H9 (cell line): ENCODE measurements around the gene RILPL1. TPM values are rescaled to one million over a fixed set of nuclear protein-coding genes. Genes with fewer than 3 reads are reported as not detected.

Experiments
- DNase-seq: peaks from one replicate; pipeline ENCODE4 v3.0.0-alpha.2; 2017
- H2AFZ ChIP-seq: one replicate; pipeline ENCODE4 v1.6.1; 2013; ENCODE audit warnings: mild to moderate bottlenecking, low read length, control low read depth, moderate library complexity
- H2AK5ac ChIP-seq: 2 replicates; pipeline ENCODE4 v1.6.1; 2013; ENCODE audit warnings: low read length, control low read depth, mixed read lengths; ENCODE audit not compliant: insufficient read length
- H2BK120ac ChIP-seq: one replicate; pipeline ENCODE4 v1.6.1; 2013; ENCODE audit warnings: low read depth, mild to moderate bottlenecking, low read length, control low read depth, inconsistent platforms; ENCODE audit not compliant: poor library complexity, severe bottlenecking
- H2BK12ac ChIP-seq: 2 replicates; pipeline ENCODE4 v1.6.1; 2013; ENCODE audit warnings: low read length, control low read depth, mixed read lengths, low read depth; ENCODE audit not compliant: insufficient read length
- H2BK15ac ChIP-seq: 2 replicates; pipeline ENCODE4 v1.6.1; 2013; ENCODE audit warnings: low read depth, low read length, control low read depth
- H2BK20ac ChIP-seq: one replicate; pipeline ENCODE4 v1.6.1; 2013; ENCODE audit warnings: low read depth, mild to moderate bottlenecking, low read length, control low read depth, inconsistent platforms; ENCODE audit not compliant: poor library complexity, severe bottlenecking
- H2BK5ac ChIP-seq: 2 replicates; pipeline ENCODE4 v1.6.1; 2013; ENCODE audit warnings: low read length, control low read depth, mixed read lengths; ENCODE audit not compliant: insufficient read length
- H3K14ac ChIP-seq: 2 replicates; pipeline ENCODE4 v1.6.1; 2013; ENCODE audit warnings: low read length, control low read depth; ENCODE audit not compliant: insufficient read depth
- H3K18ac ChIP-seq: 2 replicates; pipeline ENCODE4 v1.6.1; 2013; ENCODE audit warnings: low read depth, mild to moderate bottlenecking, mixed read lengths, low read length, control low read depth; ENCODE audit not compliant: insufficient read length
- H3K23ac ChIP-seq: 2 replicates; pipeline ENCODE4 v1.6.1; 2013; ENCODE audit warnings: low read length, control low read depth, mixed read lengths, low read depth; ENCODE audit not compliant: insufficient read length
- H3K23me2 ChIP-seq: 2 replicates; pipeline ENCODE4 v1.6.1; 2013; ENCODE audit warnings: low read depth, mild to moderate bottlenecking, mixed read lengths, low read length, control low read depth; ENCODE audit not compliant: insufficient read length, poor library complexity, severe bottlenecking
- H3K27ac ChIP-seq: 2 replicates; pipeline ENCODE4 v1.5.1; 2013; ENCODE audit warnings: low read length, control low read depth, mixed read lengths, low read depth; ENCODE audit not compliant: insufficient read length
- H3K27me3 ChIP-seq: 2 replicates; pipeline ENCODE4 v1.6.1; 2013; ENCODE audit warnings: low read length, control low read depth, inconsistent platforms; ENCODE audit not compliant: insufficient read depth
- H3K4ac ChIP-seq: 2 replicates; pipeline ENCODE4 v1.6.1; 2013; ENCODE audit warnings: low read depth, mild to moderate bottlenecking, control low read depth, inconsistent platforms, low read length, moderate library complexity
- H3K4me1 ChIP-seq: 2 replicates; pipeline ENCODE4 v1.6.1; 2013; ENCODE audit warnings: low read length, control low read depth, inconsistent platforms; ENCODE audit not compliant: insufficient read depth
- H3K4me2 ChIP-seq: 2 replicates; pipeline ENCODE4 v1.6.1; 2013; ENCODE audit warnings: low read length, control low read depth, mixed read lengths; ENCODE audit not compliant: insufficient read length, insufficient read depth
- H3K56ac ChIP-seq: 2 replicates; pipeline ENCODE4 v1.6.1; 2013; ENCODE audit warnings: low read depth, mild to moderate bottlenecking, mixed read lengths, low read length, control low read depth; ENCODE audit not compliant: insufficient read length
- H3K79me1 ChIP-seq: 2 replicates; pipeline ENCODE4 v1.6.1; 2013; ENCODE audit warnings: low read depth, mild to moderate bottlenecking, moderate library complexity, low read length, control low read depth, inconsistent platforms; ENCODE audit not compliant: insufficient read depth, poor library complexity, severe bottlenecking
- H3K79me2 ChIP-seq: 2 replicates; pipeline ENCODE4 v1.6.1; 2013; ENCODE audit warnings: low read length, control low read depth, inconsistent platforms; ENCODE audit not compliant: insufficient read depth
- H3K9ac ChIP-seq: 2 replicates; pipeline ENCODE4 v1.6.1; 2013; ENCODE audit warnings: low read length, control low read depth, mixed read lengths; ENCODE audit not compliant: insufficient read length; ENCODE audit errors: extremely low read depth
- H3K9me3 ChIP-seq: one replicate; pipeline ENCODE4 v1.6.1; 2013; ENCODE audit warnings: low read depth, low read length, inconsistent platforms; ENCODE audit not compliant: control insufficient read depth
- H3T11ph ChIP-seq: one replicate; pipeline ENCODE4 v1.6.1; 2013; ENCODE audit warnings: mild to moderate bottlenecking, low read length, control low read depth, inconsistent platforms
- H4K20me1 ChIP-seq: one replicate; pipeline ENCODE4 v1.6.1; 2013; ENCODE audit not compliant: control insufficient read depth, insufficient read length, insufficient read depth
- H4K5ac ChIP-seq: 2 replicates; pipeline ENCODE4 v1.6.1; 2013; ENCODE audit warnings: low read depth, mild to moderate bottlenecking, mixed read lengths, low read length, control low read depth; ENCODE audit not compliant: insufficient read length
- H4K8ac ChIP-seq: replicated peaks from 2 replicates; pipeline ENCODE4 v1.6.1; 2013; ENCODE audit warnings: low read length, control low read depth, mixed read lengths, low read depth; ENCODE audit not compliant: insufficient read length
- H4K91ac ChIP-seq: 2 replicates; pipeline ENCODE4 v1.6.1; 2013; ENCODE audit warnings: low read depth, mild to moderate bottlenecking, moderate library complexity, mixed read lengths, low read length, control low read depth; ENCODE audit not compliant: insufficient read length
- H3K27ac Mint-ChIP-seq, 3 experiments: 2 replicates in 2 of 3; 3 replicates in 1 of 3; pipeline ENCODE4 v1.8.0; 2020 to 2021; ENCODE audit warnings: mixed read lengths in 3 of 3, mild to moderate bottlenecking in 1 of 3, moderate library complexity in 1 of 3
- H3K27me3 Mint-ChIP-seq: 2 replicates; pipeline ENCODE4 v1.8.0; 2021; ENCODE audit warnings: low read depth, mild to moderate bottlenecking, moderate library complexity, mixed read lengths
- H3K36me3 Mint-ChIP-seq, 3 experiments: 2 replicates in 2 of 3; 3 replicates in 1 of 3; pipeline ENCODE4 v1.8.0; 2020 to 2021; ENCODE audit warnings: low read depth in 3 of 3, mixed read lengths in 3 of 3; ENCODE audit not compliant: insufficient read depth in 1 of 3
- H3K4me1 Mint-ChIP-seq, 2 experiments: 2 replicates each; pipeline ENCODE4 v1.8.0; 2020; ENCODE audit warnings: mixed read lengths in 2 of 2
- H3K4me3 Mint-ChIP-seq, 2 experiments: 2 replicates in 1 of 2; 3 replicates in 1 of 2; pipeline ENCODE4 v1.8.0; 2020 to 2021; ENCODE audit warnings: mild to moderate bottlenecking in 2 of 2, mixed read lengths in 2 of 2, moderate library complexity in 1 of 2
- H3K9me3 Mint-ChIP-seq, 2 experiments: 2 replicates in 1 of 2; 3 replicates in 1 of 2; pipeline ENCODE4 v1.8.0; 2020; ENCODE audit warnings: mild to moderate bottlenecking in 2 of 2, mixed read lengths in 2 of 2, moderate library complexity in 1 of 2
- WGBS: extraction: QIAGEN DNeasy Blood & Tissue Kit; methylation state at CpG from one replicate; pipeline ENCODE4 v1.1.7; 2013; ENCODE audit warnings: missing lambda C conversion rate, low lambda C conversion rate, mixed read lengths; ENCODE audit not compliant: insufficient read length; ENCODE audit errors: extremely low coverage; 5-methylcytosine and 5-hydroxymethylcytosine counted together
- total RNA-seq: library from RNA; stranded (reverse); gene quantifications from 2 replicates; pipeline ENCODE4 v1.2.1, GENCODE V29; 2021
- TF ChIP-seq, protein P1 (sequence below): fragments of 200-600 bp; sonication (generic); conservative IDR thresholded peaks from 3 replicates; pipeline ENCODE4 v1.8.0; 2021; ENCODE audit warnings: antibody characterized with exemption, mild to moderate bottlenecking

The RILPL1 gene
- total RNA-seq, 1 experiment from 2014 or later: 8.1 TPM

DNA sequence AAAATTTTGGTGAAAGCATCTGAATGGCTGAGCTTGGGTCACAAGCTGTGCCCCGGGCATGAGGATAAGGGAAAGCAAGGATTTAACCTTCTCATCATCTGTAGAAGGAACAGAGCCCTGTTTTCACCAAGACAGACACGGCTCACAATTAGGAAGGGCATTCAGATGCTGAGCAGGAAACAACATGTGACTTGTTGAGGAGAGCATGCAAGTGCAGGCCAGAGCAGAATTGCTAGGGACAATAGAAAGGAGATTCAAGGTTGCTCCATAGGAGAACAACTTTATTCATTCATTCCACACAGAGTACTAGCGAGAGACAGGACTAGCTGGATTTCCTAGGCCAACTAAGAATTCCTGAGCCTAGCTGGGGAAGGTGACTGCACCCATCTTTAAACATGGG lies 14.6 kb upstream of the RILPL1 start:
- H3K4me1 Mint-ChIP-seq: no peaks in the 10 kb centered on the region
- no peaks in the 10 kb centered on the region for H3K23me2 ChIP-seq
- H3K27ac Mint-ChIP-seq: no peak overlapping the region
- no peak overlapping the region for H3K4me2 ChIP-seq
- no peaks in the 10 kb centered on the region for H3K79me2 ChIP-seq
- no peak overlapping the region for H2BK15ac ChIP-seq
- no peaks in the 10 kb centered on the region for H3K4me1 ChIP-seq
- no peak overlapping the region for H3T11ph ChIP-seq
- H3K27me3 Mint-ChIP-seq: peaks cover 24% of the 10 kb centered on the region
- H2BK12ac ChIP-seq: no peak overlapping the region
- no peak overlapping the region for H3K9ac ChIP-seq
- H2AK5ac ChIP-seq: no peak overlapping the region
- peaks cover 6 to 7% of the 10 kb centered on the region in 2 experiments; a peak in 4 of 5 replicates for H3K9me3 Mint-ChIP-seq
- H3K36me3 Mint-ChIP-seq: no peaks in the 10 kb centered on the region
- no peak overlapping the region for H2BK5ac ChIP-seq
- TF ChIP-seq, protein P1, sequence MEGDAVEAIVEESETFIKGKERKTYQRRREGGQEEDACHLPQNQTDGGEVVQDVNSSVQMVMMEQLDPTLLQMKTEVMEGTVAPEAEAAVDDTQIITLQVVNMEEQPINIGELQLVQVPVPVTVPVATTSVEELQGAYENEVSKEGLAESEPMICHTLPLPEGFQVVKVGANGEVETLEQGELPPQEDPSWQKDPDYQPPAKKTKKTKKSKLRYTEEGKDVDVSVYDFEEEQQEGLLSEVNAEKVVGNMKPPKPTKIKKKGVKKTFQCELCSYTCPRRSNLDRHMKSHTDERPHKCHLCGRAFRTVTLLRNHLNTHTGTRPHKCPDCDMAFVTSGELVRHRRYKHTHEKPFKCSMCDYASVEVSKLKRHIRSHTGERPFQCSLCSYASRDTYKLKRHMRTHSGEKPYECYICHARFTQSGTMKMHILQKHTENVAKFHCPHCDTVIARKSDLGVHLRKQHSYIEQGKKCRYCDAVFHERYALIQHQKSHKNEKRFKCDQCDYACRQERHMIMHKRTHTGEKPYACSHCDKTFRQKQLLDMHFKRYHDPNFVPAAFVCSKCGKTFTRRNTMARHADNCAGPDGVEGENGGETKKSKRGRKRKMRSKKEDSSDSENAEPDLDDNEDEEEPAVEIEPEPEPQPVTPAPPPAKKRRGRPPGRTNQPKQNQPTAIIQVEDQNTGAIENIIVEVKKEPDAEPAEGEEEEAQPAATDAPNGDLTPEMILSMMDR: no peak
- no peak overlapping the region for H3K56ac ChIP-seq
- H3K23ac ChIP-seq: no peak overlapping the region
- no peaks in the 10 kb centered on the region for H3K9me3 ChIP-seq
- no peak overlapping the region for H2AFZ ChIP-seq
- H3K4me3 Mint-ChIP-seq: no peak overlapping the region
- H4K20me1 ChIP-seq: no peaks in the 10 kb centered on the region
- H2BK120ac ChIP-seq: no peak overlapping the region
- H4K91ac ChIP-seq: no peak overlapping the region
- H3K14ac ChIP-seq: no peak overlapping the region
- no peak overlapping the region for H2BK20ac ChIP-seq
- no peak overlapping the region for H4K5ac ChIP-seq
- no peak overlapping the region for H3K18ac ChIP-seq
- no peaks in the 10 kb centered on the region for H3K79me1 ChIP-seq
- DNase-seq: no peak
- no peaks in the 10 kb centered on the region for H3K27me3 ChIP-seq
- no CpG with 5 or more reads among the region's 3 CpGs for WGBS
- H3K27ac ChIP-seq: no peak overlapping the region
- no peak overlapping the region for H4K8ac ChIP-seq
- no peak overlapping the region for H3K4ac ChIP-seq
